ENCODE results near the gene AGBL3. TPM values are rescaled to one million over a fixed set of nuclear protein-coding genes. Genes with fewer than 3 reads are reported as not detected.
"Not testable (repeated sequence)": the region's sequence is repeated elsewhere in the genome, so short reads cannot be mapped to it uniquely, and the experiment has no call there.

Gene AGBL3
- total RNA-seq, 2 donors from 2014 or later, result 2.2 to 2.8 TPM

- H3K4me3 Mint-ChIP-seq, result no peak overlapping the region
- ATAC-seq (no peak), DNase-seq (ENCODE audit: low spot score) (no peak)
- H3K4me1 Mint-ChIP-seq (ENCODE audit: low read depth in 2 of 2), result no peaks in the 10 kb centered on the region
- H3K27me3 Mint-ChIP-seq, result peaks cover 3 to 8% of the 10 kb centered on the region in 2 donors
- no peak overlapping the region for H3K27ac Mint-ChIP-seq
- no peaks in the 10 kb centered on the region for H3K36me3 Mint-ChIP-seq
- no peaks in the 10 kb centered on the region for H3K9me3 Mint-ChIP-seq
These were observed 38.1 kb upstream of the AGBL3 start for GRCh38 chr7:134948246-134948645.

DNA sequence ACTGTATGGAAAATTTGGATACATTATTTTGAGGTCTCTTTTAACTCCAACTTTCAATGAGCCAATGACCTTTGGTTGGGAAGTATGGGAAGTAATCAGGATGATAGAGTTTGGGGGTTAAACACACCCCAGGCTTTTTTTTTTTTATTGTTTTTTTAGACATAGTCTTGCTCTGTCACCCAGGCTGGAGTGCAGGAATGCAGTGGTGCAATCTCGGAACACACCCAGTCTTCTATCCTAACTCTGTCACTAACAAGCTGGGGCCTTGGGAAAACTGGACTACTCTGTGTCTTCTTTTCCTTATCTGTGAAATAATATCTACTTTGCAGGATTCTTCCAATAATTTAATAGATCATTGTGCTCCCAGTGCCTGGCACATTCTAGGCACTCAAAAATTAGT is 37.6 kb upstream of the AGBL3 start:
- no peak for DNase-seq (ENCODE audit: low spot score)
- ATAC-seq, result no peak
- Mint-ChIP-seq H3K27me3 (peaks cover 3 to 8% of the 10 kb centered on the region in 2 donors), H3K27ac (no peak overlapping the region), H3K36me3 (no peaks in the 10 kb centered on the region), H3K4me1 (ENCODE audit: low read depth in 2 of 2) (no peaks in the 10 kb centered on the region), H3K4me3 (no peak overlapping the region), H3K9me3 (no peaks in the 10 kb centered on the region)

GRCh38 chr7:134949171-134949570 is 37.1 kb upstream of the AGBL3 start:
- DNase-seq (ENCODE audit: low spot score), result no peak
- H3K27ac Mint-ChIP-seq, result no peak overlapping the region
- H3K27me3 Mint-ChIP-seq, result peaks cover 3 to 8% of the 10 kb centered on the region in 2 donors
- no peak overlapping the region for H3K4me3 Mint-ChIP-seq
- H3K36me3 Mint-ChIP-seq, result no peaks in the 10 kb centered on the region
- H3K4me1 Mint-ChIP-seq (ENCODE audit: low read depth in 2 of 2), result peaks cover 0 to under 1% of the 10 kb centered on the region in 2 donors
- H3K9me3 Mint-ChIP-seq, result no peaks in the 10 kb centered on the region
- ATAC-seq, result no peak

GRCh38 chr7:134954197-134955082 is 31.9 kb upstream of the AGBL3 start:
- Mint-ChIP-seq H3K36me3 (no peaks in the 10 kb centered on the region), H3K4me3 (no peak overlapping the region), H3K9me3 (no peaks in the 10 kb centered on the region), H3K27me3 (no peaks in the 10 kb centered on the region), H3K27ac (no peak overlapping the region), H3K4me1 (ENCODE audit: low read depth in 2 of 2) (peaks cover 0 to 5% of the 10 kb centered on the region in 2 donors)
- ATAC-seq (no peak), DNase-seq (ENCODE audit: low spot score) (no peak)

DNA sequence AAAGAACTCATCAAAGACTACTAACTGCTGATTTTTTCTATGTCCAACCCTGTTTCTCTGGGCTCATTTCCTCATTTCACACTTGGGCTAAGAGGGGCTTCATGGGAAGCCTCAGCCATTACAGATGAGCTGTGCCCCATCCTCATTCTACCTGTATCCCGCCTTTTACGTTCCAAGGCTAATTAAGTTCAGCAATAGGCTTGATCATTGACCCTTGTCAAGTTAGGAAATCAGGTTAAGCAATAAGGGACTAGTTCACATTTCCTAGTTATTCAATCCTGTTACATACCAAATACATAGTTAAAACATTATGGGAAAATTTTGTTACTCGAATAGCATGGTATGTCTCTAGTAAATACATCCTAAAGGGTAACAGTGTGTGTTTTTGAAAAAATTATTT is 29.3 kb upstream of the AGBL3 start:
- no peaks in the 10 kb centered on the region for H3K36me3 Mint-ChIP-seq
- no peak for ATAC-seq
- H3K4me1 Mint-ChIP-seq (ENCODE audit: low read depth in 2 of 2), result peaks cover 0 to 5% of the 10 kb centered on the region in 2 donors

GRCh38 chr7:134959810-134960209 is 26.5 kb upstream of the AGBL3 start:
- no peak overlapping the region for H3K27ac Mint-ChIP-seq
- no peaks in the 10 kb centered on the region for H3K36me3 Mint-ChIP-seq
- DNase-seq (ENCODE audit: low spot score), result no peak
- peaks cover 3 to 16% of the 10 kb centered on the region in 2 donors for H3K27me3 Mint-ChIP-seq
- H3K9me3 Mint-ChIP-seq, result no peaks in the 10 kb centered on the region
- H3K4me3 Mint-ChIP-seq, result no peak overlapping the region
- no peak for ATAC-seq
- H3K4me1 Mint-ChIP-seq (ENCODE audit: low read depth in 2 of 2), result no peaks in the 10 kb centered on the region

More for the DNA sequence above, 29.3 kb upstream of the AGBL3 start:
- Mint-ChIP-seq H3K9me3 (no peaks in the 10 kb centered on the region), H3K27ac (no peak overlapping the region), H3K27me3 (no peaks in the 10 kb centered on the region), H3K4me3 (no peak overlapping the region)
- DNase-seq (ENCODE audit: low spot score), result no peak

GRCh38 chr7:134962270-134962780 is 24.0 kb upstream of the AGBL3 start:
- ATAC-seq, result no peak

DNA sequence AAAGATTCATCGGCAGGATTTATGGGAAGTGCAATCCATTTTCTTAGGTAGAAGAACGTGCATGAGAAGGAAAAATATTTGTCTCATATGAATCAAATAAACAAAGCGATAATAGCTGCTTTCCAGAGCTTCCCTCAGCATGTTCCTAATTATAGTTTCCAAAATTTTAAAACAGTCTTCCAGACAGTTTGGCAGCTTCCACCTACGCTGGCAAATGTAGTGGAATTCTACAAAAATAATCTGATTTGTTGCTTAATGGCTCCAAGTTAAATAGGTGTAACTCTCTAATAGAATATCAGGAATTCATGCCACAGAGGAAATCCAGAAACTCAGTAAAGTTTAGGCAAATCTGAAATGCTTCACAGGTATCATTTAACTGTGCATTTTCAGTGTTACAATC is 23.3 kb upstream of the AGBL3 start:
- H3K27me3 Mint-ChIP-seq, result peaks cover 13 to 25% of the 10 kb centered on the region in 2 donors
- no peaks in the 10 kb centered on the region for H3K4me1 Mint-ChIP-seq (ENCODE audit: low read depth in 2 of 2)
- ATAC-seq (no peak), DNase-seq (ENCODE audit: low spot score) (no peak)
- no peaks in the 10 kb centered on the region for H3K9me3 Mint-ChIP-seq
- H3K4me3 Mint-ChIP-seq, result no peak overlapping the region
- no peak overlapping the region for H3K27ac Mint-ChIP-seq
- no peaks in the 10 kb centered on the region for H3K36me3 Mint-ChIP-seq

More at GRCh38 chr7:134962270-134962780, 24.0 kb upstream of the AGBL3 start:
- Mint-ChIP-seq H3K4me1 (ENCODE audit: low read depth in 2 of 2) (no peaks in the 10 kb centered on the region), H3K27ac (no peak overlapping the region), H3K36me3 (no peaks in the 10 kb centered on the region), H3K4me3 (no peak overlapping the region), H3K9me3 (no peaks in the 10 kb centered on the region), H3K27me3 (peaks cover 9 to 20% of the 10 kb centered on the region in 2 donors)
- DNase-seq (ENCODE audit: low spot score), result no peak

DNA sequence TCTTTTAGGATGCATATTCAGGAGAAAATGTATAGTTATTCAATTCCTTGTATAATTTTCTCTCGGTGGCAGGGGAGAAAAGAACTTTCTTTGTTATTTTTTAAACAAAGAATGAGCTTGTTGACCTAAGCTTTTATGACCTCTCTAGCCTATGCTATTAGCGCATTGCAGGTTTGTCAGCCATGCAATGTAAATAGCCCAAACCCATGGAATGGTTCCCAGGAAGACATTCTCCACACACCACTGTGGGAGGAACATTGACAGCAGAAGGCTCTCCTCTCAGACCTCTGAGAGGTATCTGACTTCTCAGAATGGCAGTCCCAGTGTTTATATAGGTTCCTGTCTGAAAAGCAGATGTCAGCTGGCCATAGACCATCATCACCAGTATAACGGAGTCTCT is 19.6 kb upstream of the AGBL3 start:
- ATAC-seq (no peak), DNase-seq (ENCODE audit: low spot score) (no peak)
- H3K27ac Mint-ChIP-seq, result no peak overlapping the region
- H3K9me3 Mint-ChIP-seq, result no peaks in the 10 kb centered on the region
- peaks cover 17 to 25% of the 10 kb centered on the region in 2 donors for H3K27me3 Mint-ChIP-seq
- no peaks in the 10 kb centered on the region for H3K4me1 Mint-ChIP-seq (ENCODE audit: low read depth in 2 of 2)
- H3K36me3 Mint-ChIP-seq, result no peaks in the 10 kb centered on the region
- no peak overlapping the region for H3K4me3 Mint-ChIP-seq

GRCh38 chr7:134968110-134968509 is 18.2 kb upstream of the AGBL3 start:
- Mint-ChIP-seq H3K27ac (no peak overlapping the region), H3K4me1 (ENCODE audit: low read depth in 2 of 2) (no peaks in the 10 kb centered on the region), H3K4me3 (no peak overlapping the region), H3K27me3 (peaks cover 17 to 23% of the 10 kb centered on the region in 2 donors), H3K9me3 (no peaks in the 10 kb centered on the region), H3K36me3 (no peaks in the 10 kb centered on the region)
- no peak for ATAC-seq
- no peak for DNase-seq (ENCODE audit: low spot score)

- ATAC-seq; H3K27ac Mint-ChIP-seq; H3K9me3 Mint-ChIP-seq; H3K4me3 Mint-ChIP-seq; DNase-seq (ENCODE audit: low spot score): not testable (repeated sequence)
- H3K27me3 Mint-ChIP-seq, result peaks cover 21 to 40% of the 10 kb centered on the region in 2 donors
- H3K4me1 Mint-ChIP-seq (ENCODE audit: low read depth in 2 of 2), result peaks cover 7 to 11% of the 10 kb centered on the region in 2 donors
- peaks cover 13% of the 10 kb centered on the region for H3K36me3 Mint-ChIP-seq
These were observed 4.7 kb upstream of the AGBL3 start for GRCh38 chr7:134981645-134982044.

- no peak for DNase-seq (ENCODE audit: low spot score)
- peaks cover 8% of the 10 kb centered on the region for H3K36me3 Mint-ChIP-seq
- H3K4me1 Mint-ChIP-seq (ENCODE audit: low read depth in 2 of 2), result peaks cover 10 to 18% of the 10 kb centered on the region in 2 donors
- H3K9me3 Mint-ChIP-seq, result no peaks in the 10 kb centered on the region
- ATAC-seq, result no peak
- no peaks in the 10 kb centered on the region for H3K27me3 Mint-ChIP-seq
- peak overlapping the region; percentile 95 for H3K4me3 Mint-ChIP-seq
- peak overlapping the region; percentile 93 to 97 for H3K27ac Mint-ChIP-seq
These were observed 380 bp upstream of the AGBL3 start for GRCh38 chr7:134985894-134986362.

DNA sequence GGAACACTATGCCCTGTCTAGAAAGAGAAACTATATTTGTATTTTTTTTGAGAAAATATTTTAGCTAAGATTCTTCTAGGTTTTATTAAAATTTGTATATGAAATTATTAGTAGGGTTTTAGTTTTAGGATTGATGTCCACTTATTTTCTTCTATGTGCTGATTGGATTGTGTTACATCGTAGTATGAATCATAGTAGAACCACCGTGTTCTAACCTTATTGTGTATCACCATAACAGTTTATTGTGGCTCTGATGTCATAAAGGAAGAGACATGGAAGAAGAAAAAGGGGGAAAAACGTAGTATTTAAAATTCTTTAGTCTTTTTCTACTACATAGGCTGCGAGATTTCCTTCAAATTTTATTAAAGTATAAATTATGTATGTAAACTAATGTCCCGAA is 1.9 kb downstream of the AGBL3 start:
- Mint-ChIP-seq H3K27me3 (no peaks in the 10 kb centered on the region), H3K4me1 (ENCODE audit: low read depth in 2 of 2) (peaks cover 16 to 33% of the 10 kb centered on the region in 2 donors), H3K9me3 (no peaks in the 10 kb centered on the region), H3K36me3 (peaks cover 8% of the 10 kb centered on the region), H3K27ac (no peak overlapping the region), H3K4me3 (no peak overlapping the region)
- no peak for ATAC-seq
- DNase-seq (ENCODE audit: low spot score), result no peak

Measured in natural killer cell treated with Interleukin-12 subunit alpha and Interleukin-12 subunit beta and Interleukin-15 and Interleukin-18, amount 100 ng/mL, for 72 hours (primary cell).